A673 (cell line): Measurements from ENCODE around the gene ITCH. TPM values are rescaled to one million over a fixed set of nuclear protein-coding genes. Genes with fewer than 3 reads are reported as not detected.

Experiments used
- BruUV-seq: library from RNA; stranded (reverse); fragments of 400-500 nt; replicated peaks from 2 replicates; lab custom pipeline; 2021; lab: Mats Ljungman, UMichigan
- CTCF ChIA-PET: fragments of 300-600 bp; sonication (Branson Sonifier 250); formaldehyde crosslinking; loops from one replicate; lab custom pipeline; 2022; ENCODE audit warnings: antibody characterized with exemption; lab: Charles Lee
- POLR2A ChIA-PET: fragments of 300-600 bp; sonication (Branson Sonifier 250); formaldehyde crosslinking; loops from one replicate; lab custom pipeline; 2022; ENCODE audit warnings: antibody characterized with exemption; ENCODE audit not compliant: low non-redundant PET; lab: Charles Lee
- DNase-seq: peaks from one replicate; pipeline ENCODE4 v3.0.0-alpha.2; 2015; ENCODE audit warnings: low spot score
- H3K27ac ChIP-seq: fragments of 200-600 bp; sonication (generic); 2 replicates; pipeline ENCODE4 v1.5.1; 2016; ENCODE audit warnings: mixed run types, low read depth, mild to moderate bottlenecking, mixed read lengths, antibody characterized with exemption, low read length; ENCODE audit not compliant: poor library complexity, severe bottlenecking
- H3K27me3 ChIP-seq: fragments of 200-600 bp; sonication (generic); replicated peaks from 2 replicates; pipeline ENCODE4 v1.6.1; 2017; ENCODE audit warnings: mixed run types, low read depth, mild to moderate bottlenecking, mixed read lengths, antibody characterized with exemption, low read length; ENCODE audit not compliant: insufficient read depth, poor library complexity
- H3K36me3 ChIP-seq: fragments of 200-600 bp; sonication (generic); 2 replicates; pipeline ENCODE4 v1.6.1; 2016; ENCODE audit warnings: mixed run types, mild to moderate bottlenecking, mixed read lengths, antibody characterized with exemption, low read length; ENCODE audit not compliant: insufficient read depth, poor library complexity, severe bottlenecking
- H3K4me1 ChIP-seq: fragments of 200-600 bp; sonication (generic); 2 replicates; pipeline ENCODE4 v1.6.1; 2017; ENCODE audit warnings: mixed run types, mild to moderate bottlenecking, mixed read lengths, antibody characterized with exemption, low read length; ENCODE audit not compliant: insufficient read depth, poor library complexity, severe bottlenecking
- H3K4me3 ChIP-seq: fragments of 200-600 bp; sonication (generic); 2 replicates; pipeline ENCODE4 v1.5.1; 2016; ENCODE audit warnings: low read depth, mixed run types, mild to moderate bottlenecking, mixed read lengths, low read length; ENCODE audit not compliant: poor library complexity, severe bottlenecking
- H3K9me3 ChIP-seq: fragments of 200-600 bp; sonication (generic); 2 replicates; pipeline ENCODE4 v1.6.1; 2016; ENCODE audit warnings: mixed run types, low read depth, mild to moderate bottlenecking, mixed read lengths, antibody characterized with exemption, low read length; ENCODE audit not compliant: poor library complexity, severe bottlenecking
- CTCF ChIP-seq: fragments of 300-800, 200-600 bp; sonication (generic); conservative IDR thresholded peaks from 2 replicates; pipeline ENCODE4 v1.5.1; 2017; ENCODE audit warnings: low read depth, mild to moderate bottlenecking, antibody characterized with exemption, low read length, moderate library complexity, mixed read lengths
- EZH2 ChIP-seq: fragments of 200-600 bp; sonication (generic); IDR thresholded peaks from 2 replicates; pipeline ENCODE4 v1.6.1; 2017; ENCODE audit warnings: borderline replicate concordance, low read depth, mild to moderate bottlenecking, mixed read lengths, antibody characterized with exemption, low read length; ENCODE audit not compliant: poor library complexity, severe bottlenecking
- intact Hi-C: fragments of 100-400 bp; cut with micrococcal nuclease; formaldehyde crosslinking; loops from one replicate; pipeline ENCODE4 v1.10.0; 2022; ENCODE audit not compliant: unreplicated experiment
- total RNA-seq: library from RNA; stranded (reverse); gene quantifications from 2 replicates; pipeline ENCODE4 v1.2.3, GENCODE V29; 2021

Gene ITCH
- total RNA-seq, 1 experiment from 2014 or later: 56.2 TPM

DNA sequence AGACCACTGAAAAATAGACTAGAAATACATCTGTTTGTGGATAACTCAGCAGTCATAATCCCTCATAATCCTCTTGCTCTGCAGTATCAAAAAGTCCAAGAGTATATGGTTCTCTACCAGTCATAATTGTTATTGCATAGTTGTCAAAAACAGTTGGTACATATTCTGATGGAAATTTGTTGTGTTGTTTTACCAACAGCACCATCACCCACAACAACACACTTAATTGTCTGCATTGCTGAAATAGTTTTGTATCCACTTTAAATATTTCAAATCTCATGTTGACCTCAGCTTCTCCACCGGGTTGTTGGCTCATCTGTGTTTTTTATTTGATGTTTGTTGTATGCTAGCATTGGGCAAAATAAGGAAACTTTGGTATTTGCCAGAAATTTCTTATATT is 39.4 kb downstream of the ITCH start:
- no peak for TF ChIP-seq CTCF
- no peaks in the 10 kb centered on the region for H3K27me3 ChIP-seq
- BruUV-seq: no TSS peak
- ChIA-PET CTCF (no interaction called here), POLR2A (no interaction called here)
- H3K4me1 ChIP-seq: peaks cover 39% of the 10 kb centered on the region
- no peaks in the 10 kb centered on the region for H3K9me3 ChIP-seq
- no peak overlapping the region for H3K4me3 ChIP-seq
- no peak for DNase-seq
- intact Hi-C loops: no loop called here
- H3K36me3 ChIP-seq: no peaks in the 10 kb centered on the region
- H3K27ac ChIP-seq: no peak overlapping the region

DNA sequence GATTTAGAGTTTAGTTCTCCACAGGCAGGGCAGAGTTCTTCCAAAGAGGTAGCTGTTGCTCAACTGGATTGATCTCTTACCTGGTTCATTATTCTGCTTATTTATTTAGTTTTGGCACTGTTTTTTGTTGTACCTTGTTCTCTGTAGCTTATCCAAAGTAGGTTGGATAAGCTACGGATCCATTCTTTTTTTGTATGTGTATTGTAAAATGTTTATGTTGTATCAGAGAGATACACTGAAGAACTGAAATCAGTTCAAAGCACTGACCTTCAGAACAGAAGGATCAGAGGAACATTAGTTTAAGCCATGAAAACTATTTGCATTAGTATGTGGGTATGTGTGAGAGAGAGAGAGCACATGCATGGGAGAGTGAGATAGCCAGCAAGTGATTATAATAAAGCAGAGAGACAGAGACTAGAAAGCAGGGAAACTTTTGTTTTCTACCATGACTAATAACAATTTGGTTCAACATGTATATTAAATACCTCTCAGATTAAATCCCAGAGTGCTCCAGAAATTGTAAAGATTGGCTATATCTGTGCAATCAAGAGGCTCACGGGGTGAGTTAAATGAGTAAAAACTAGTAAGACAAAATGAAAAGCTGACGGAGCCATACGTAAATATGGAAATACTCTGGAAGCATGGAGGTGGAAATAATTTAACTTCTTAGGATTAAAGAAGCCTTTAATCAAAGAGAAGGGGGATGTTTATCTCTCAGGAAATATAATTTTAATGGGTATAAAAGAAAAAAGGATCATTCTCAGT is 40.2 kb downstream of the ITCH start:
- no peaks in the 10 kb centered on the region for H3K27me3 ChIP-seq
- BruUV-seq: no TSS peak
- ChIA-PET CTCF (no interaction called here), POLR2A (no interaction called here)
- H3K27ac ChIP-seq: peak overlapping the region; percentile 50
- peaks cover 39% of the 10 kb centered on the region for H3K4me1 ChIP-seq
- DNase-seq: peak; percentile 50
- TF ChIP-seq EZH2 (no peak), CTCF (no peak)
- H3K36me3 ChIP-seq: peaks cover 4% of the 10 kb centered on the region
- peak overlapping the region; percentile 8 for H3K4me3 ChIP-seq
- intact Hi-C loops: no loop called here
- H3K9me3 ChIP-seq: no peaks in the 10 kb centered on the region

- peak overlapping the region; percentile 50 for H3K27ac ChIP-seq
- no peak for TF ChIP-seq EZH2
- TF ChIP-seq CTCF: no peak
- BruUV-seq: no TSS peak
- peaks cover 39% of the 10 kb centered on the region for H3K4me1 ChIP-seq
- H3K9me3 ChIP-seq: no peaks in the 10 kb centered on the region
- ChIA-PET POLR2A (no interaction called here), CTCF (no interaction called here)
- intact Hi-C loops: no loop called here
- H3K27me3 ChIP-seq: no peaks in the 10 kb centered on the region
- H3K36me3 ChIP-seq: peaks cover 11% of the 10 kb centered on the region
- DNase-seq: no peak
- peak overlapping the region; percentile 8 for H3K4me3 ChIP-seq
Observed at GRCh38 chr20:34403908-34404307, 40.8 kb downstream of the ITCH start.
